COLO668 (cell line): ENCODE measurements around the gene STOML1.
A peak's percentile ranks its signal among the peaks of the same experiment; 100 is the strongest.

ENCODE experiments used
- DNase-seq: peaks from one replicate; lab custom pipeline; 2025; ENCODE audit not compliant: unreplicated experiment; lab: John Stamatoyannopoulos, UW

STOML1 gene

GRCh38 chr15:73991726-73992593 lies at the start of gene STOML1:
TSS of gene STOML1 (minus strand) at chr15:73992295. CDS start at chr15:73992223, 72 bp downstream.
- peak; percentile 97 for DNase-seq

- DNase-seq, result no peak
Observed at GRCh38 chr15:74041311-74041756, 49.2 kb upstream of the STOML1 start.

GRCh38 chr15:74040109-74040850 lies 48.2 kb upstream of the STOML1 start:
- no peak for DNase-seq

- DNase-seq, result no peak
Observed at GRCh38 chr15:74039656-74040010, 47.5 kb upstream of the STOML1 start.

GRCh38 chr15:74038707-74039655 lies 46.9 kb upstream of the STOML1 start:
- no peak for DNase-seq

- no peak for DNase-seq
Observed at GRCh38 chr15:74037171-74038117, 45.3 kb upstream of the STOML1 start.

GRCh38 chr15:74036271-74037170 lies 44.4 kb upstream of the STOML1 start:
- DNase-seq, result peak; percentile 23

GRCh38 chr15:74035121-74036017 lies 43.3 kb upstream of the STOML1 start:
- DNase-seq, result no peak

- no peak for DNase-seq
Observed at GRCh38 chr15:74034206-74034755, 42.2 kb upstream of the STOML1 start.

- DNase-seq, result no peak
Observed at GRCh38 chr15:74032606-74033561, 40.8 kb upstream of the STOML1 start.

- DNase-seq, result no peak
Observed at GRCh38 chr15:74032046-74032445, 40.0 kb upstream of the STOML1 start.

- no peak for DNase-seq
Observed at GRCh38 chr15:74028646-74029045, 36.6 kb upstream of the STOML1 start.

- DNase-seq, result no peak
Observed at GRCh38 chr15:74027688-74028087, 35.6 kb upstream of the STOML1 start.

GRCh38 chr15:74025436-74025835 lies 33.3 kb upstream of the STOML1 start:
- DNase-seq, result no peak

GRCh38 chr15:74024687-74025086 lies 32.6 kb upstream of the STOML1 start:
- no peak for DNase-seq

- no peak for DNase-seq
Observed at GRCh38 chr15:74022706-74023470, 30.8 kb upstream of the STOML1 start.
